HCT116 (cell line): ENCODE results near the gene RAB30. TPM values are rescaled to one million over a fixed set of nuclear protein-coding genes. Genes with fewer than 3 reads are reported as not detected.

Experiments used
- ATAC-seq: fragments of 200-7000 bp; cut with Tn5 transposase; 2 replicates; pipeline ENCODE4 v1.9.1; 2020; ENCODE audit warnings: mild to moderate bottlenecking, moderate library complexity
- BruUV-seq: library from RNA; stranded (reverse); fragments of 400-500 nt; replicated peaks from 2 replicates; lab custom pipeline; 2021; lab: Mats Ljungman, UMichigan
- CTCF ChIA-PET: fragments of 300-600 bp; sonication (Branson Sonifier 250); formaldehyde crosslinking; loops from one replicate; lab custom pipeline; 2021; ENCODE audit warnings: antibody characterized with exemption; lab: Charles Lee
- POLR2A ChIA-PET: fragments of 300-600, 350-600 bp; sonication (Branson Sonifier 250); formaldehyde crosslinking; loops from one replicate; lab custom pipeline; 2021; ENCODE audit warnings: antibody characterized with exemption; lab: Charles Lee
- RAD21 ChIA-PET, 2 experiments: fragments of 300-600 bp; sonication (Branson Sonifier 250); formaldehyde crosslinking; loops; one replicate each; lab custom pipeline; 2023; ENCODE audit warnings: low total read pairs in 2 of 2; ENCODE audit not compliant: uncharacterized antibody in 2 of 2, unreplicated experiment in 2 of 2, low non-redundant PET in 1 of 2; lab: Charles Lee
- DNase-seq: peaks from one replicate; pipeline ENCODE4 v3.0.0-alpha.2; 2010; ENCODE audit warnings: low read depth, low spot score
- H2AFZ ChIP-seq: fragments of 200-600 bp; shearing (Covaris generic), sonication (generic); 2 replicates; pipeline ENCODE4 v1.6.1; 2017; ENCODE audit warnings: low read depth, mixed run types, mixed read lengths, antibody characterized with exemption, low read length; ENCODE audit not compliant: poor library complexity, severe bottlenecking
- H3K27ac ChIP-seq: 2 replicates; pipeline ENCODE4 v1.5.1; 2012; ENCODE audit warnings: low read depth, low read length
- H3K27me3 ChIP-seq: fragments of 200-600 bp; sonication (generic); 2 replicates; pipeline ENCODE4 v1.6.1; 2016; ENCODE audit warnings: mixed run types, low read length, mixed read lengths; ENCODE audit not compliant: insufficient read depth
- H3K36me3 ChIP-seq, 2 experiments: fragments of 200-500 bp in 1 of 2; fragments of 200-600 bp in 1 of 2; sonication (Bioruptor generic) in 1 of 2; sonication (generic) in 1 of 2; 2 replicates each; pipeline versions ENCODE4 v1.5.1 to v1.6.1; 2014 to 2016; ENCODE audit warnings: low read length in 2 of 2, inconsistent platforms in 1 of 2, mixed read lengths in 1 of 2, mixed run types in 1 of 2; ENCODE audit not compliant: insufficient read depth in 2 of 2, control insufficient read depth in 1 of 2
- H3K4me1 ChIP-seq, 2 experiments: fragments of 200-600 bp in 1 of 2; sonication (generic) in 1 of 2; 2 replicates each; pipeline versions ENCODE4 v1.5.1 to v1.6.1; 2012 to 2017; ENCODE audit warnings: low read length in 2 of 2, inconsistent platforms in 1 of 2, mild to moderate bottlenecking in 1 of 2, mixed read lengths in 1 of 2, mixed run types in 1 of 2, moderate library complexity in 1 of 2; ENCODE audit not compliant: insufficient read depth in 2 of 2, control insufficient read depth in 1 of 2
- H3K4me2 ChIP-seq: fragments of 200-600 bp; sonication (generic); 2 replicates; pipeline ENCODE4 v1.6.1; 2017; ENCODE audit warnings: mixed run types, low read length, mixed read lengths
- H3K4me3 ChIP-seq, 2 experiments: fragments of 200-600 bp in 1 of 2; sonication (generic) in 1 of 2; replicated peaks in 1 of 2; 2 replicates each; pipeline ENCODE4 v1.5.1; 2011 to 2016; ENCODE audit warnings: low read length in 2 of 2, control low read depth in 1 of 2, low read depth in 1 of 2, mild to moderate bottlenecking in 1 of 2, mixed read lengths in 1 of 2, mixed run types in 1 of 2
- H3K79me2 ChIP-seq: fragments of 200-600 bp; sonication (generic); 2 replicates; pipeline ENCODE4 v1.6.1; 2017; ENCODE audit warnings: mild to moderate bottlenecking, mixed run types, low read length, moderate library complexity, mixed read lengths; ENCODE audit not compliant: insufficient read depth
- H3K9ac ChIP-seq: fragments of 200-600 bp; sonication (generic); 2 replicates; pipeline ENCODE4 v1.6.1; 2016; ENCODE audit warnings: low read length, mixed read lengths
- H3K9me2 ChIP-seq: fragments of 200-600 bp; sonication (generic), shearing (Covaris generic); 2 replicates; pipeline ENCODE4 v1.6.1; 2017; ENCODE audit warnings: mixed run types, mild to moderate bottlenecking, moderate library complexity; ENCODE audit not compliant: insufficient read depth
- H3K9me3 ChIP-seq, 2 experiments: fragments of 200-500 bp in 1 of 2; fragments of 200-600 bp in 1 of 2; sonication (Bioruptor generic) in 1 of 2; sonication (generic) in 1 of 2; 2 replicates each; pipeline ENCODE4 v1.6.1; 2014 to 2017; ENCODE audit warnings: low read length in 2 of 2, mixed read lengths in 2 of 2, inconsistent platforms in 1 of 2, low read depth in 1 of 2, mild to moderate bottlenecking in 1 of 2, mixed run types in 1 of 2, moderate library complexity in 1 of 2; ENCODE audit not compliant: control insufficient read depth in 1 of 2, insufficient read depth in 1 of 2
- H4K20me1 ChIP-seq: fragments of 200-600 bp; sonication (generic), shearing (Covaris generic); 2 replicates; pipeline ENCODE4 v1.6.1; 2017; ENCODE audit warnings: mixed run types, mild to moderate bottlenecking, moderate library complexity; ENCODE audit not compliant: insufficient read depth
- CBX3 ChIP-seq: IDR thresholded peaks from 2 replicates; pipeline ENCODE4 v1.6.1; 2012; ENCODE audit warnings: low read depth
- ELF1 ChIP-seq: IDR thresholded peaks from 2 replicates; pipeline ENCODE4 v1.6.1; 2012; ENCODE audit warnings: low read depth, borderline replicate concordance
- EZH2phosphoT487 ChIP-seq: fragments of 200-600 bp; IDR thresholded peaks from 2 replicates; pipeline ENCODE4 v1.6.1; 2018; ENCODE audit warnings: antibody characterized with exemption, borderline replicate concordance
- POLR2A ChIP-seq: IDR thresholded peaks from 2 replicates; pipeline ENCODE4 v1.7.0; 2011; ENCODE audit warnings: borderline replicate concordance; ENCODE audit not compliant: insufficient read depth, insufficient read length; ENCODE audit errors: extremely low read depth
- RAD21 ChIP-seq: IDR thresholded peaks from 2 replicates; pipeline ENCODE4 v1.6.1; 2012; ENCODE audit warnings: low read depth, mild to moderate bottlenecking
- REST ChIP-seq: IDR thresholded peaks from 2 replicates; pipeline ENCODE4 v1.6.1; 2012; ENCODE audit warnings: low read depth
- intact Hi-C: fragments of 100-400 bp; cut with micrococcal nuclease; formaldehyde crosslinking; loops from 2 replicates; pipeline ENCODE4 v1.10.0; 2022
- total RNA-seq: library from RNA; stranded (reverse); gene quantifications from one replicate; pipeline ENCODE4 v1.2.1, GENCODE V29; 2021; ENCODE audit not compliant: unreplicated experiment
- TF ChIP-seq, protein P1 (sequence below): IDR thresholded peaks from 2 replicates; pipeline ENCODE4 v1.6.1; 2012

Gene RAB30
- total RNA-seq, 1 experiment from 2014 or later = 5.7 TPM

GRCh38 chr11:83054001-83054400 is 17.7 kb downstream of the RAB30 start:
- no peak overlapping the region for H3K4me3 ChIP-seq
- H3K9me3 ChIP-seq = no peaks in the 10 kb centered on the region
- no TSS peak for BruUV-seq
- H3K4me2 ChIP-seq = no peak overlapping the region
- no peak overlapping the region for H3K27ac ChIP-seq
- H3K9me2 ChIP-seq = no peaks in the 10 kb centered on the region
- no peaks in the 10 kb centered on the region for H3K27me3 ChIP-seq
- no peaks in the 10 kb centered on the region for H3K36me3 ChIP-seq
- peaks cover 5 to 10% of the 10 kb centered on the region in 2 experiments for H3K4me1 ChIP-seq
- CTCF ChIA-PET = no interaction called here
- ATAC-seq (no peak), DNase-seq (no peak)
- POLR2A ChIA-PET = no interaction called here
- no peaks in the 10 kb centered on the region for H4K20me1 ChIP-seq
- H3K9ac ChIP-seq = no peak overlapping the region
- intact Hi-C loops = no loop called here
- H3K79me2 ChIP-seq = no peaks in the 10 kb centered on the region
- H2AFZ ChIP-seq = no peak overlapping the region
- TF ChIP-seq, protein P1, sequence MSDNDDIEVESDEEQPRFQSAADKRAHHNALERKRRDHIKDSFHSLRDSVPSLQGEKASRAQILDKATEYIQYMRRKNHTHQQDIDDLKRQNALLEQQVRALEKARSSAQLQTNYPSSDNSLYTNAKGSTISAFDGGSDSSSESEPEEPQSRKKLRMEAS = no peak
- TF ChIP-seq CBX3 (no peak), RAD21 (no peak), EZH2phosphoT487 (no peak), ELF1 (no peak), REST (no peak), POLR2A (no peak)
- RAD21 ChIA-PET = no interaction called here
